NOMO-1 (cell line): ENCODE data around the gene AOX1.
"Not testable (repeated sequence)": the region's sequence is repeated elsewhere in the genome, so short reads cannot be mapped to it uniquely, and the experiment has no call there.

Experiments
- DNase-seq, 2 experiments: peaks; one replicate each; lab custom pipeline; 2025; ENCODE audit not compliant: unreplicated experiment in 2 of 2; lab: John Stamatoyannopoulos, UW

The AOX1 gene

GRCh38 chr2:200664770-200665494, 79.1 kb downstream of the AOX1 start:
- no peak for DNase-seq

GRCh38 chr2:200665626-200666453, 80.0 kb downstream of the AOX1 start:
- DNase-seq = no peak

- peak in 1 of 2 experiments; percentile 47 for DNase-seq
These were observed 81.6 kb downstream of the AOX1 start for GRCh38 chr2:200667413-200667812.

DNA sequence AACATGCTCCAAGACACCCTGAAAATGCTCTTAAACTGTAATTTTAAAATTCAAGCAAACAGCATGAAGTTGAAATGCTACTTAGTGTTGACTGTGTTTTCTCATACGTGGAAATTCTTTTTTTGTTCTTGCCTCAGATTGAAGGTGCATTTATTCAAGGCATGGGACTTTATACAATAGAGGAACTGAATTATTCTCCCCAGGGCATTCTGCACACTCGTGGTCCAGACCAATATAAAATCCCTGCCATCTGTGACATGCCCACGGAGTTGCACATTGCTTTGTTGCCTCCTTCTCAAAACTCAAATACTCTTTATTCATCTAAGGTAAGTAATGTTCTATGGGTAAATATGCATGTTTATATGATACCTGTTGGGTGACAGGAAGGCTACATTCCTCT, 82.7 kb downstream of the AOX1 start:
- no peak for DNase-seq

- no peak for DNase-seq
These were observed 83.5 kb downstream of the AOX1 start for GRCh38 chr2:200669308-200669707.

- no peak for DNase-seq
These were observed 84.5 kb downstream of the AOX1 start for GRCh38 chr2:200670313-200670712.

GRCh38 chr2:200670751-200671150, 84.9 kb downstream of the AOX1 start:
- DNase-seq = no peak

DNA sequence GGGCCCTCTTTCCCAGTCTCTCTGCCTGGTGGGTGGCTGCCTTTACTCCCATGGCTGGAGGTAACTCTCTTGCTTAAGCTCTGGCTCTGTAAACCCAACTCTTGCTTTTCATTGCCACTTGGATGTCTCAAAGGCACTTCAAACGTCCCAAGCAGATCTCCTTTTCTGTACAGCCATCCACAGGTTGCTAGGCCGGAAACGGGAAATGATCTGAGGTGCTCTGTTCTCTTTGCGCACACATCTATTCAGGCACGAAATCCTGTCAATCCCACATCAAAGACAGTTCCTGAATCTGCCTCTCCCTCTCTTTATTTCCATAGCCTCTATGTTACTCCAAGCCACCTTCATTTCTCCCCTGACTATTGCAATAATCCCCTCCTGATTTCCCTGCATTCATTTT, 87.4 kb downstream of the AOX1 start:
- no peak for DNase-seq

DNA sequence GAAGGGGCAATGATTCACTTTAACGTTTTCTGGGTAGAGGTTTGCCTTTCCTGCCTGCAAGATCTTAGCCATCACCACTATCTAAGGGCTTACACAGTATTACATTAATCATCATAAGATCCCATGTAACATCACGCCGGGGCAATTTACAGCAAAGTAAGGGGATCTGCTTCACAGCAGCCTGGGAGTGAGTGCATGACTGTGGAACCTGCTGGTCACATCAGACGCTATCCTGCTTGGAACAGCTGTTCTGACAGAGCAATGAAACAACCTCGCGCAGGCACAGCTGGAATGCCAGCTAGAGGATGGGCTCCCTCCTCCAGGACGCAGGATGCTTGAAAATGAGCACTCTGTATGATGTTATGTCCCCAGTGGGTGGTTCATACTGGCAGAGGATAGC, 89.0 kb downstream of the AOX1 start:
- no peak for DNase-seq

DNA sequence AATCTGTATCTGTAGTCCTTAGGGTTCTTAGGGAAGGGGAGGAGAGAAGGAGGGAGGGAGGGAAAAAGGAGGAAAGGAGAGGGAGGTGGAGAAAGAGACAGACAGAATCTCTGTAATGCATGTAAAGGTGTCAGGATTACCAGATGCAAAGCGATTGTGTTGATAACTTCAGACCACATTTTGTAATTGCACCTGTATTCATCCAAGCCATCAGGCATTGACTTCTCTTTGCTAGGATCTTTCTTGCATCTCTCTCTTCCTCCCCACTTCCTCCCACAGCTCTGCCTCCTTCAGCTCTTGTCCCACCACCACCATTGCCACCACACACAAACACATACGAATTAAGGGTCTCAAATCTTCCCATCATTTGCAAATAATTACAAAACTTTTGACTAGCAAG, 91.4 kb downstream of the AOX1 start:
- DNase-seq = no peak

GRCh38 chr2:200677721-200678532, 92.1 kb downstream of the AOX1 start:
- DNase-seq = no peak

GRCh38 chr2:200679127-200679526, 93.3 kb downstream of the AOX1 start:
- no peak for DNase-seq

- no peak for DNase-seq
These were observed 93.7 kb downstream of the AOX1 start for GRCh38 chr2:200679535-200679934.

- no peak for DNase-seq
These were observed 95.9 kb downstream of the AOX1 start for GRCh38 chr2:200681697-200682096.

GRCh38 chr2:200682407-200682806, 96.6 kb downstream of the AOX1 start:
- not testable (repeated sequence) for DNase-seq

DNA sequence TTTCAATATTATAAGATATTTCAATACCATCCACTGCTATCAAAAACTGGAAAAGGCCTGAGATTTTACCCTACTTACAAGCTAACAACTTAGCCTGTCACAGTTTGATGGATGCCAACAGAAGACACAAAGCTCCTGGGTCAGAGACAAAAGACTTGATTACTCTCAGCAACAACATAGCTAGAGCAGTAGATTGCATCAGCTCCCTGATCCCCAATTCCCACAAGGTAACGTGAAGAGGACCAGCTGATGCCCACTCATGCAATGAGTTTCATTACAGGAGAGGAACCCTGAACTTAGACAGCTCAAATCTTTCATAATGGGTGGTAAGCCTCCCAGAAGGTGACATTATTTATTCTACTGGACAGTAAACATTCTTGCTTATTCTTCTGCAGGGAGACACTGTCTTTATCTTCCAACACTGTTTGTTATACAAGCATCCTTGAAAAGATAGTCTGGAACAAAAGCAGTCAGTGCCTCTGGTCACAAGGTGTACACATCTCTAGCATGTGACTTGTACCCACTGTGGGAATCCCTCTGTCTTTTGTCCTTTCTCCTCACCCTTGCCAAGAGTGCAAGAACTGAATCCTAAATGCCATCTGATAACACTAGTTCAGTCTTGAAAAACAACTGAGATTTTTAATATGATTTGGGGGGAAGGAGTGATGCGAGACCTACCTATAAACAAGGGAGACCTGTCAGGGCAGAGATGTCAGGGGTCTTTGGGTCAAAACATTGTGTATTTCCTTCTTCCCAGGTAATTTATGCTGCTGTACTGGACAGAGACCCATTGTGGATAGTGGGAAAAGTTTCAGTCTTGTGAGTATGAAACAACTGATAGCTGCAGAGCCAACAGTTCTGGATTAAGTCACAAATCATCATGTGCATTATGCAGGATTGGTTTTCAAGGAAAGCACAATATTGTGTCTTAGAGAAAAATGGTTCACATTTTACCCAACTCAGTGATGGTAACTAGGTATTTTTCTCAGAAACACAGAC, 102.4 kb downstream of the AOX1 start:
- DNase-seq = no peak

DNA sequence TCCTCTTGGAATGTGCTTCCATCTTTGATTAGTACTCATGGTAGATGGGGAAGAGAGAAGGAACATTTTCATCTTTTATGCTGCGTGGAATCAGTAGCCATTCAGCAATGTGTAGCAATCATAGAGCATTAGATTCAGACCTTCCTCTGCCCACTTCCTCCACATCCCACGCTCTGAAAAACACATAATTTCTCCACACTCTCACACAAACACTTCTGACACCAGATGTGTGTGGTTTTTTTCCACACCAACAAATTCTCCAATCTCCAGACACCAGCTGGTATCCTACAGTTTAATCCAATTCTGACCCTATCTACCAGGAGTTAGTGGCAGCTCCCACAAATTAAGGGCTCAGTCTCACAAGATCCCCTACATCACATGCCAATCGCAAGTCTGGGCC, 103.3 kb downstream of the AOX1 start:
- no peak for DNase-seq

GRCh38 chr2:200693836-200694470, 108.1 kb downstream of the AOX1 start:
- no peak for DNase-seq

- peak in 1 of 2 experiments; percentile 35 for DNase-seq
These were observed 109.4 kb downstream of the AOX1 start for GRCh38 chr2:200695191-200695590.

GRCh38 chr2:200695601-200696000, 109.8 kb downstream of the AOX1 start:
- DNase-seq = peak; percentile 7 to 49
